NCI-H774 (cell line): Measurements from ENCODE around the gene SOX15.
"Not testable (repeated sequence)": the region's sequence is repeated elsewhere in the genome, so short reads cannot be mapped to it uniquely, and the experiment has no call there.

Experiments
- DNase-seq: peaks from one replicate; lab custom pipeline; 2025; lab: John Stamatoyannopoulos, UW

The SOX15 gene

DNA sequence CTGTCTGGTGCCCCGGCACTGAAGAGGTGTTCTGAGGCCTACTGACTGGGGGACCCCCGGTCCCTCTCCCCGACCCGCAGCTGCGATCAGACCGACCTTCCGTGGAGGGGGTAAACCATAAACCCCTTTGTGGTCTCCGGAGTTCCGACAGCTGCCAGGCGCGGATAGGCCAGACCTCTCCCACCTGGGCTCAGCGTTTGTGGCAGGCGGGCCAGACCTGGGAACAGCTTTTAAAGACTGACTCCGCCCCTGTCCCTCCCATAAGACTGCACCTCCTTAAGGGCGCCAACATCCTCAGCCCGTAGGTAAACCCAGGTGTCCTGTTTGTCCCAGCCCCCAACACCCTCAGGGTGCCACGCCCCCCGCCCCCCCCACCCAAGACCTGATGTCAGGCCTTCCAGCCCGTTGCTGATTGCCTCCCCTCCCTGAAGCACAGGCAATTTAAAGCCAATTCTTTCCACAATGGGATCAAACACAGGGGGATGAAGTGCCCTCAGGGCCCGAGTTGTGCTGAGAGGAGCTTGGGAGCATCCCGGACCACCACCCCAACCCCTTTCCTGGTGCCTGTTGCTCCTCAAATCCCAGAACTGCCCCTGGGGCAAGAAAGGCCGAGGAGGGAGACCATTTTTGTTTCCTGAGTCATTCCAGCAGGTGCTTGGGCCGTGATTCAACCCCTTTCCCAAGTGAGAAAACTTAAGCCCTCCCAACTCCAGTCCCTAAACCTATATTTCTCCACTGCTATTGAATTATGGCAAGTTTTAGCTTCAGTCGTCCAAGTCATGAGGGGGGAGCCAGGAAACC is at the start of gene SOX15:
Gene SOX15 (minus strand): TSS at position 204 of the 801 bp plus-strand sequence. CDS start 418 bp downstream, outside the sequence.
- no peak for DNase-seq

DNA sequence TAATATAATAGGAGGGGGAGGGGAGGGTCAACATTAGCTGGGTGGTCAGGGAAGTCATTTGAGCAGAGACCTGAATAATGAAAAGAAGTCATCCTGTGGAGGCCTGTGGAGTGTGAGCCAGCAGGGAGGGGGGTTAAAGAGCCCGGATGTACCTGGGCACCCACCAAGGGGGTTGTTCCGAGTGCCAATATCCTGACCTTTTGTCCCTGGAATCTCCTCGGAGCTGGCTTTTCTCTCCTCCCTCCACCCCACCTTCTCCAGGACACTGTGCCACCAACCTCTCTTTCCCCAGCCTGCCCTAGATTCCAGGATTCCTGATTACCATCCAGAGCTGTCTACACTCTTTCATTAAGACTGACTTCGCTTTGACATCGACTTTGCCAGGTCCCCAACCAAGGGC is 46.3 kb upstream of the SOX15 start:
- no peak for DNase-seq

DNA sequence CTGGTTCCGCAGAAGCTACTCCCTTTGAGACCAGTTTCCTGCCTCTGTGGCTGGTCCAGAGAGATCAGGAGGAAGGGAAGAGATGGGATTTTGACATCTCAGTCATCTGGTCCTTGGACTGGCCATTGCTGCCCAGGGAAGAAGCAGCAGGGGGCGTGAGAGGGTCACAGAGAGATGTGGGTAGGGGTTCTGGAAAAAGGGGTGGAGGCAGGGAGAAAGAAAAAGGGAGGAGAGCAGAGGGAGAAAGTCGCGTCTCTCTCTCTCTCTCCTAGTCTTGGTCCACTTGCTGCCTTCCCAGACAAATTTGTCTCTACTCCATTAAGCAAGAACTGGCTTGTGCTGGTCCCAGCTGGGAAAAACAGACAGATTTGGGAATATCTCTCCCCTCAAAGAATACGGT is 44.5 kb upstream of the SOX15 start:
- DNase-seq: no peak

DNA sequence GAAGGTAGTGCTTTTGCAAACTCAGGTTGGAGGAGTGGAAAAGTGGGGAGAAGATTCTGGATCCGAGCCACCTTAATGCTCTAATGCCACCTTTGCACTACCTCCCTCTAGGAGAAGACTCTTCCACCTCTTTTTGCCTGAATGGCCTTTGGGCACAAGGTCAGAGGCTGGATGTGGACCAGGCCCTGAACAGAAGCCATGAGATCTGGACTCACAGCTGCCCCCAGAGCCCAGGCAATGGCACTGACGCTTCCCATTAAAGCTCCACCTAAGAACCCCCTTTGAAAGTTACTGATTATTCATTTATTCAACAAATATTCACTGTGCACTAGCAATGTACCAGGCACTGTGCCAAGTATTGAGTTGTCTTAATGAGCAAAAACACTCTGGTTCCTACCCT is 43.2 kb upstream of the SOX15 start:
- DNase-seq: no peak

DNA sequence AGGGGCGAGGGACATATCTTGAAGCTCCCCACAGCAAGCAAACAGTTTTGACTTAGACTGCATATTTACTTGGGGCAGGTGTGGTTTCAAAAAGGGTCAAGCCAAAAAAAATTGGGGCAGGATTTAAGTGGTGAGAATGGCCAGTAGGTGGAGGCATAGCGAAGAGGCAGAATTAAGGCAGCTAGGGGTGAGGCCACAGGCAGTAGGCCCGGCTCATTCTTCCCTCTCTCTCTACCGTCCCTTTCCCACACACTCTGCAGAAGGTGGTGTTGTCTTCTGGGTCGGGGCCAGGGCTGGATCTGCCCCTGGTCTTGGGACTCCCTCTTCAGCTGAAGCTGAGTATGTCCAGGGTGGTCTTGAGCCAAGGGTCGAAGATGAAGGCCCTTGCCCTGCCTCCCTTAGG is 42.6 kb upstream of the SOX15 start:
- no peak for DNase-seq

DNA sequence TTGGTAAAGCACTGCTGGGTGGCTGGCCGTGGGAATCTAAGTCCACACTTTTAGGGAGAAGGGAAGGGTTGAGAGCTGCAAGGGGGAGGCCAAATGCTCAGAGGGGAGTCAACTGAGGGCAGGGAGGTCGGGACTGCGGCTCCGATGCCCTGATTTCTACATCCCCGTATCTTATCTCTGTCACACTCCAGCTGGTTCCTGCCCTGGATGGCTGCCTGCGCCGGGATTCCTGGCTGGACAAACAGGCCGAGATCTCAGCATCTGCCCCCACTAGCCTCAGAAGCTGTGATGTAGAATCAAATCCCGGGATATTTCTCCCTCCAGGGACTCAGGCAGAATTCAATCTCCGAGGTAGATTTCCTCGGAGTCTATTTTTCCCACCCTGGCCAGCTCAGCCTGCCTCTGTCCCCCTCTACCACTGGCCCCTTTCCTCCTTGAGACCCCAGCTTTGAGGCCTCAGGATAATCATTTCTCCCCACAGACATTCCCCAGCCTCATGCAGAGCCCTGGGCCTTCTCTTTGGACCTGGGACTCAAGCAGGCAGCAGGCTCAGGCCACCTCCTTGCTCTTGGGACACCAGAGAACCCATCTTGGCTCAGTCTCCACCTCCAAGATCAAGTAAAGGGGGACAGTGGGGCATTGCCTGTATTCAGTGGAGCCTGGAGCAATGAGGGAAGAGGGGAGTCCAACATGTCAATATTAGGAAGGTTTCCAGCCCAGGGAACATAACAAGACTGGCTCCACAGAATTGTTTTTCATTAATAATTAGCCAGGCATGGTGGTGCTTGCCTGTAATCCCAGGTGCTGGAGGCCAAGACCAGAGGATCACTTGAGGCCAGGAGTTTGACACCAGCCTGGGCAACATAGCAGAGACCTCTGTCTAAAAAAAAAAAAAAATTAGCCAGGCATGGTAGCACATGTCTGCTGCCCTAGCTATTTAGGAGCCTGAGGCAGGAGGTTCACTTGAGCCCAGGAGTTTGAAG is 41.8 kb upstream of the SOX15 start:
- DNase-seq: no peak

DNA sequence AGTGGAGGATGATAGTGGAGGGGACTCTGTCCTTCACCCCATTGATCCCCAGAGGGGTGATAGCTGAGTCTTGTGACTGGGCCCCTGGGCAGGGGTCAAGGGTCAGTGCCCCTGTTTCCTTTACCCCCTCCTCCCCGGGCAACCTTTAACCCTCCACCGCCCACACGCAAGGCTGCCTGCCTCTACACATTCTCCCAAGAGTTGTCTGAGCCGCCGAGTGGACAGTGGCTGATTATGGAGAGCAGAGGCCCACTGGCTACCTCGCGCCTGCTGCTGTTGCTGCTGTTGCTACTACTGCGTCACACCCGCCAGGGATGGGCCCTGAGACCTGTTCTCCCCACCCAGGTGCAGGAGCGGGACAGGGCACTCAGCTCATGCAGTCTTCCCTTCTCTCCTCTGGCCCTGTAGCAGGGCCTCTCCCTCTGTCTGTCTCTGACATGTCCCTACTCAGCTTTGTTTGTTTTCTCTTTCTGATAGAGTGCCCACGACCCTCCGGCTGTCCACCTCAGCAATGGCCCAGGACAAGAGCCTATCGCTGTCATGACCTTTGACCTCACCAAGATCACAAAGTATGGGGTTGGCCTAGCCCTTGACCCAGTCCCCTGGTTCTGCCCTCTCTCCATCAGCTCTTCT is 40.2 kb upstream of the SOX15 start, which contains the start of gene SHBG:
Gene SHBG (plus strand): TSS at position 197 of the 633 bp plus-strand sequence. CDS start 38 bp downstream, at position 235.
- DNase-seq: no peak

DNA sequence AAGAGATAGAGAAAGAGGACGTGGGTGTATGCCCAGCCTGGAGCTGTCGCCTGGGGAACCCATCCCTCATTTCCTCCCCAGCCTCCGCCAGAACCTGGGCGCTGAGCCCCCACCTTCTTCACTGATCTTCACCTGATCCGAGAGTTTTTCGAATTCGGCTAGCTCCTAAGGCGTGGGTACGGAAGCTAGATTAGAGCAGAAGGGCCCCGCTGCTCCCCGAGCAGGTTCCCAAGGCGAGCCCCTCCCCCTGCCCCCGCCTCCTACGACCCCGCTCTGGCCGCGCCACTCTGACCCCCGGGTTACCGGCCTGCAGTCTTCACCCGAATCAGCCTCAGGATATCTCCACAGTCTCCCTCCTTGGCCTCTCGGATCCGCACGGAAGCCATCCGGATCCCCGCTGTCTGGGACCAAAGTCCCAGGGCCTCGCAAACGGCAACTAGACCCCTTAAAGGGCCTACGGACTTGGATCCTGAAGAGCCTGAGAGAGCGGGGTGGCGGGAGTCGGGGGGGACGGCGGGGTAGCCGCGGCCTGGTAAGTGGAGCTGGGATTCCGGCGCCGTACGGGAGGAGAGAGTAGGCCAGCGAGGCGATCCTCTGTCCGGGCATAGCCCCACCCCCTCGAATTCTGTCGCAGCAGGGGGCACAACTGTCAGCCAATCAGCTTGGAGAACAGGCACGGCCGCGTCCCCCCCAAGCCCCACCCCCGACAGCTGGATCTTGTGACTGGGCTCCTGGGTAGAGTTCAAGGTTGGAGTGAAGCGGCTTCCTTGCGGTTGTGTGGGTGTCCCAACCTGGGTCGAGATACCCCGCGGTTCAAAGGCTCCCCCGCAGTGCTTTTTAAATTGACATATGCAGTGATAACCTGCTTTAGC is 37.6 kb upstream of the SOX15 start, which contains the start of gene SAT2:
Gene SAT2 (minus strand): TSS at position 572 of the 872 bp plus-strand sequence. CDS start 186 bp downstream, at position 386.
- peak; percentile 54 for DNase-seq

DNA sequence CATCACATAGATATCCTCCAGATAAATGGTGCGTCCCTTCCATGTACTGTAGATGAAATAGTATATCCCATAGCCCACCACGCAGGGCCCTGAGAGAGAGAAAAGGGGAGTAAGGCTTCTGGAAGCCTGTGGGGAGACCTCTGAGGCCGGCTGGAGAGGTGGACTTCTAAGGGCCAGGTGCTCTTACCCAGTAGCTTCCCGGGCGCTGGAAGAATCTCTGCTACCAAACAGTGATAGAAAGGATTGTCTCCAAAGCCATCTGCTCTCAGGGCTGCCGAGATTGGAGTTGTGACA is 37.0 kb upstream of the SOX15 start:
- DNase-seq: no peak

DNA sequence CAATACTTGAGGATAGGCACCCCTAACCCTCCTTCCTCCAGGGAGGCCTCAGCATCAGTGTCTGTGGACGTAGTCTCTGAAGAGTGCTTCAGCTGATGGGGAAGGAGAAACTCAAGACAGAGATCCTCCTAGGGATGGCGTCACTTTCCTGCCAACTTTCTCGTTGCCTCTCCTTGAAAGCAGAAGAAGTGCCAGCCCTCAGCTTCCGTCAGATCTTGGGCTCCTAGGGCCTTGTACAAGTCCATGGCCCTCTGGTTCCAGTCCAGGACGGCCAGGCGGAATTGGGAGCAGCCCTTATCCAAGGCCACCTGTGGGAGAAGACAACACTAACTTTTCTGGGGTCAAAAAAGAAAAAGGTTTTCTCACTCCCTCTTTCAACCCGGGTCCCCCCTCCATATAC is 36.4 kb upstream of the SOX15 start:
- DNase-seq: no peak

DNA sequence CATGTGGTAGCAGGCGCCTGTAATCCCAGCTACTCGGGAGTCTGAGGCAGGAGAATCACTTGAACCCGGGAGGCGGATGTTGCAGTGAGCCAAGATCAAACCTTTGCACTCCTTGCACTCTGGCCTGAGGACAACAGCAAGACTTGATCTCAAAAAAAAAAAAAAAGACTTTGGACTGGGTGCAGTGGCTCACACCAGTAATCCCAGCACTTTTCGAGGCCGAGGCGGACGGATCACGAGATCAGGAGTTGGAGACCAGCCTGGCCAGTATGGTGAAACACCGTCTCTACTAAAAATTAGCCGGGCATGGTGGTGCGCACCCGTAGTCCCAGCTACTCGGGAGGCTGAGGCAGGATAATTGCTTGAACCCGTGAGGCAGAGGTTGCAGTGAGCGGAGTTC is 35.9 kb upstream of the SOX15 start:
- DNase-seq: not testable (repeated sequence)

DNA sequence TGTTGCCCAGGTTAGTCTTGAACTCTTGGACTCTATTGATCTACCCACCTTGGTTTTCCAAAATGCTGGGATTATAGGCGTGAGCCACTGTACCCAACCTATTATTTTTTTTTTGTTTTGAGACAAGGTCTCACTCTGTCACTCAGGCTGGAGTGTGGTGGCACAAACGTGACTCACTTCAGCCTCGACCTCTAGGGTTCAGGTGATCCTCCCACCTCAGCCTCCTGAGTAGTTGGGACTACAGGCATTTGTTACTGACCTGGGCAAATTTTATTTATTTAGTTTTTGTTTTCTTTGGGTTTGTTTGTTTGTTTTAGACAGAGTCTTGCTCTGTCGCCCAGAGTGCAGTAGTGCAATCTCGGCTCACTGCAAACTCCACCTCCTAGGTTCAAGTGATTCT is 33.8 kb upstream of the SOX15 start:
- DNase-seq: no peak

DNA sequence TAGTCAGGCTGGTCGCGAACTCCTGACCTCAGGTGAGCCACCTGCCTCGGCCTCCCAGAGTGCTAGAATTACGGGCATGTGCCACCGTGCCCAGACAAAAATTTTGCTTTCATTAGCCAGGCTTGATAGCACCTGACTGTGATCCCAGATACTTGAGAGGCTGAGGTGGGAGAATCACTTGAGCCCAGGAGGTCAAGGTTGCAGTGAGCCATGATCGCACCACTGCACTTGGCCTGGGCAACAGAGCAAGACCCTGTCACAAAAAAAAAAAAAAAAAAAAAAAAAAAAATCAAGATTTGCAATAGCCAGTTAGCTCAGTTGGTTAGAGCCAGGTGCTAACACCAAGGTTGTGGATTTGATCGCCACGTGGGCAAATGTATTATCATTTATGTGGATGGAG is 30.9 kb upstream of the SOX15 start:
- DNase-seq: no peak

DNA sequence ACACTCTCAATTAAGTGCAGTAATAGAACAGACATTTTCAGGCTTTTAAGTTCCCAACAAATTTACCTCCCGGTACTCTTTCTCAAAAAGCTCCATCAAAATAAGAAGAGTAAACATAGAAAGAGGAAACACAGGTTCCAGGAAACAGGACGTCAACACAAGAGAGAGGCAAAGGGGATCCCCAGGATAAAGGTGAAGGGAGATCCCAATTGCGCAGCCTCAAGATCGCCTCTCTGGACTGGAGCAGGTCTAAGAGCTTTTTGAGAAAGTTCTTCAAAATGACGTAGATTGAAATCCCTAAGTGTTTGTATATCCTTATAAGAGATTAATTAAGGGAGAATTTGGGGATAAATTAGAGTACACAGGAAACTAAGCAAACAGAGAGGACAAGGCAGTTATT is 28.7 kb upstream of the SOX15 start:
- no peak for DNase-seq

DNA sequence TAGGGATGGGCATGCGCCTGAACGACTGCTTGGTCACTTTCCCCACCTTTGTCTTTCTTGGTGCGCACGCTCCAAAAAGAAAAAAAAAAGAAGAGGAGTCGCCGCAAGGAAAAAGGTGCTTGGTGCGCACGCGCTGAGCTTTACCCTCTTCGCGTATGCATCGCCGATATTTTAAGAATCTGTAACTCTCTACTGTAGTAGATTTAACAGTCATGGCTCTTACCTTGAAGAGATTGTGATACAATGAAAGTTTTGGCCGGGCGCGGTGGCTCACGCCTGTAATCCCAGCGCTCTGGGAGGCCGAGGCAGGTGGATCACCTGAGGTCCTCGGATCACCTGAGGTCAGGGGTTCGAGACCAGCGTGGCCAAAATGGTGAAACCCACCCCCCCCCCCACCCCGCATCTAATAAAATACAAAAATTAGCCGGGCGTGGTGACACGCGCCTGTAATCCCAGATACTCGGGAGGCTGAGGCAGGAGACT is 25.4 kb upstream of the SOX15 start:
- DNase-seq: no peak

DNA sequence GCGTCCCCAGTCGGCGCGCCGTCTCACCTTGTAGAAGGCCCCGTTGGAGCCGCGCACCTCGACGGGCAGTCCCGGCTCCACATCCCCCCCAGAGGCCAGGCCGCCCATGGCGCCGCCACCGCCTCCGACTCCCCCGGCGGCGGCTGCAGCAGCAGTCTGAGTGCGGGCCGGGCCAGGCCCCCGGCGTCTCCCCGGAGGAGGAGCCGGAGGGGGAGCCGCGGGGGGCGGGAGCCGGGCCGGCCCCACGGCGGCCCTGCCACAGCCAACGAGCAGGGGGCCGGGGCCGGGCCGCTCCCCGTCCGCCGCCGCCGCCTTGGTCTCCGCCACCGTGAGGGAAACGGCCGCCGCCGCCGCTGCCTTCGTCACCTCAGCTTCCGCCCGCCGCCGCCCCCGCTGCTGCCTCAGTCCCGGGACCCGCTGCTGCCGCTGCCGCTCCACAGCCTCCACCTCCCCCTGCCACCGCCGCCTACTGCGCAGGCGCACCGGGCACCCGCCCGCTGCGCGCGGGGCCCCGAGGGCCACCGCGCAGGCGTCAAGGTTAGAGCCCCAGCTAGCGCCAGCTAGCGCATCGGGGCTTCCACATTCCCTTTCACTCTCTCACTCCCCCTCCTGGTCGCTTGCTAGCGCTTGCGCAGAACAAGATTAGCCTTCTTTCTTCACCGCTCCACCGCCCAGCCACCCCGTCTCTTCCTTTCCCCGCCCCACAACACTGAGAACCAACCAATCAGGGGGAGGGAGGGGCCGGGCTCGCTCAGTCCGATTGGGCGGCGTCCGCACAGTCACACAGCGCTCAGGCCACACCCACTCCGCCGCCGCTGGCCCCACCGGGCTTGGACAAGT is 24.8 kb upstream of the SOX15 start, which contains the start of gene FXR2:
Gene FXR2 (minus strand): TSS at position 473 of the 840 bp plus-strand sequence. CDS start 365 bp downstream, at position 108.
- DNase-seq: peak; percentile 93

DNA sequence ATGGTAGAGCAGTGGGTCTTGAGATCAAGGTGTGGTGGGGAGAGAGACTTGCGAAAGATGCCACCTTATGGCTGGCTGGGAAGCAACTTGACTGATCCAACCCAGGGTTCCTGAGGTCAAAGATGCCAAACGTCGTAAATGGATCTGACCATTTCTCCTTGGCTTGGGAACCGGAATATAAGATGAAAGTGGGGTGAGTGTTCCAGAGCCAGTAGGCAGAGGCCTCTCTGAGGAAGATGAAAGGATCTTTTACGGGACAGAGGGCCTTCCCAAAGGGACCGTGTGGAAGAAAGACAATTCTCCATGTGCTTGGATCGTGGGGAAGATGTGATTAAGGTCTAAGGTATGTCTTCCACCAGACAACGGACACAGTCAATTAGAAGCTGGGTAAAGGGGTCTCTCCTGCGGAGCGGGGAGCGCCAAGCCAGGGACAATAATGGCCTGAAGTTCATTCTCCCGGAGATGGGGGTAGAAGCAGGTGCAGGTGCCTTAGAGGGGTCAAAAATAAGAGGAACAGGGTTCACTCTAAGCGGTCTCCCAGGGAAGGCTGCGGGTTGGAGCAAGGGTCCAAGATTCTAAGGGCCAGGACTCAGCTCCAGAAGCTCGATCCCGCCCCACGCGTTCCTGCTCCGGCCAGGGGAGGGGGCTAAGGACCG is 24.0 kb upstream of the SOX15 start:
- DNase-seq: no peak

DNA sequence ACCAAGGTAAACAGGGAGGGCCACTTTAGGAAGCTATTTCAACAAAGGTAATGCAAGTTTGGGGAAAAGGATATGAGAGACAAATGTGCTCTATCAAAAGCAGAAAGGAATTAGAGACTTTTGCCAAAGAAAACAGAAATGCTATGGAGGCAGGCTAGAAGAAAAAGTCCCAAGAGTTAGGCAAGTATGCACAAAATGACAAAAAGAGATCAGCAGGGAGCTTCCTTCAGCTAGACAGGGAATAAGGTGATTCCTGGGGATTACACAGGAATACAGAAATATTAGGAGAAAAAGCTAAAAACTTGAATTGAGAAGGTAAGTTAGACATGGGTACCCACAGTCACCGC is 22.4 kb upstream of the SOX15 start:
- DNase-seq: no peak

DNA sequence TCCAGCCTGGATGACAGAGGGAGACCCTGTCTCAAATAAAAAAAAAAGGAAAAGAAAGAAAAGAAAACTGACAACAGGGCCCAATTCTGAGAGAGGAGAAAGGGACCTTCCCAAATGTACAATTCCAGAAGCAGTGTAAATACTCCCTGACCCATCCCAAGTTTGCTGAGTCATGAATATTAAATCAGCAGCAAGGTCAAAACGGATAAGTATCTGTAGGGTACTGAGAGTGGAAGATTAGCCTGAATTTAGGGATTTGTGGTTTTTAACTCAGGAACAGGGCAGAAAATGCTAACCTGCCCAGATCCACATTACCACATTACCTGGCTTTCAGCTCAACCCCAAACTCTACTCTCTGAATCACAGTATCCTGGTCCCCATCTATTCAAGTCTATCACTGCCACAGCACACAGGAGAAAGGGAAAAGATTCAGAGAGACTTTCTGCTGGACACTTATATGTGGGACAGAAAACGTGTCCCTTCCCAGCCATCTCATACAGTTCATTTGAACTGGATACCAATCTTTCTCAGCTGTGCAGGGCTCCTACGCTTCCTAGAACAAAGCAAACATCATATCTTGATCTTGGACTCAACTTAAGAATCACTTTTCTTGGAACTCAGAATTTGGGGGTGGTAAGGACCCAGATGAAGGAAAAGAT is 21.9 kb upstream of the SOX15 start:
- DNase-seq: no peak
